HG02759 (cell line): Measurements from ENCODE around the gene PAPOLB.

Source experiments
- ATAC-seq: cut with Tn5 transposase; IDR thresholded peaks from one replicate; pipeline ENCODE4 v1.9.1; 2021; ENCODE audit warnings: mild to moderate bottlenecking, moderate library complexity; ENCODE audit not compliant: unreplicated experiment

Gene PAPOLB

GRCh38 chr7:4842319-4843064 lies 19.3 kb downstream of the PAPOLB start:
- no peak for ATAC-seq

GRCh38 chr7:4841836-4842235 lies 20.0 kb downstream of the PAPOLB start:
- no peak for ATAC-seq

DNA sequence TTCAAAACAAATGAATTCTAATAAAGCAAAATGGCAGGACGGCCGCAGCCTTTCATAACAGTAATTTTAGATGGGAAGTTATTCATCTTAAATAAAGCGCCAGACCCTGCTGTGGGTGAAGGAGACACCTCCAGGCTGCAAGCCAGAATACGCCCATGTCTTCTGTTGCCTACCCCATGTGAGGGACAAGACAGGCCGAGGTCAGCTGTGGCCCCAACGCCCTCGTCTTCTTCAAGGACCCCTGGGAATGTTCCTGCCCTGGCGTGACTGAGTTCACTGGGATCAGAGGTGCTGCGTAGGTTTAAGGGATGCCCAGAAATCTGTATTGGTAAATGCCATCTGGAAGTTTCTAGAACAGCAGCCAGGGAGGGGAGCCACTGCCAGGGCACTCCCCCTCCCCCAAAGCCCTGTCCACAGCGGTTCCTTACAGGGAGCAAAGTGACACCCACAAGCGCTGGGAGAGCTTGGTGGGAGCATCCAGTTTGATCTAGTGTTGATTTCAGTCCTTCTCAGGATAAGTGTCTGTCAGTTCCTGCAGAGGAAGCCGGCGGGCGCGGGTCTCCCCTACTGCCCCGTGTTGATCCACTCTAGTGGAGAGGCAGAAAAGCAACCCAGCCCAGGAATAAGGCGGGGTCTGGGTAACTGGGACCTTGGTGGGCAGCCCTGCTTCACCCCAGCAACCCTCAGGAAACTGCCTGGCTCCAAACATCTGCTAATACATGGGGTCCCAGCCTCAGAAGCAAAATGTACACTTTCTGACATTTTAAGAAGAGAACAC lies 20.6 kb downstream of the PAPOLB start:
- ATAC-seq = no peak

- no peak for ATAC-seq
Measured at GRCh38 chr7:4840079-4840501, 21.7 kb downstream of the PAPOLB start.

DNA sequence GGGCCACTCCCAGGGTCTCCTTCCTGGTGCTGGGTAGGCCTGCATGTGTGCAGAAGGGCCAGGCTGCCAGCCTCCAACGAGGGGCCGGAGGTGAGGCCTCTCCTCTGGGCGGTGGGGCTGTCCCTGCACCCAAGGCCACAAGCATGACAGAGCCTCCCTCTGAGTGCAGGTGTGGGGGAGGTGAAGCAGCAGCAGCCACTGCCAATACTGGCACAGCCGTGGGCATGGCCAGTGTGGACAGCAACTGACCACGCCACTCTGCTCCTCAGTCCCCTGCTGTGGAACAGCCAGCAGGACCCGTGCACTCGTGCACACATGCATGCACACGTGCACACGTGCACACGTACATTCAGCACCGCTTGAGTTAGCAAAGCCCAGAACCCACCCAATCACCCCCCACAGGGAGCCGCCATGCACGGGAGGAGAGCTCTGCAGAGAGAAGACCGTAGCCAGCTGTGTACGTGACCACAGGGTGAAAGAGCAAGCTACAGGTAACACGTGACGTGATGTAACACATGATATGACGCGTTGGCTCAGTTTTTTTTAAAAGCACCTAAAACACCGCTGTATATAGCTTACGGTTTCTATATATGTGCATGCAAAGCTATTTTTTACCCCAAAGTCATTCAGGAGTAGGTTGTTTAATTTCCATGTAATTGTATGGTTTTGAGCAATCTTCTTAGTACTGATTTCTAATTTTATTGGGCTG lies 23.1 kb downstream of the PAPOLB start:
- no peak for ATAC-seq

- ATAC-seq = no peak
Measured at GRCh38 chr7:4837803-4838625, 23.8 kb downstream of the PAPOLB start.

GRCh38 chr7:4837041-4837802 lies 24.6 kb downstream of the PAPOLB start:
- ATAC-seq = no peak

DNA sequence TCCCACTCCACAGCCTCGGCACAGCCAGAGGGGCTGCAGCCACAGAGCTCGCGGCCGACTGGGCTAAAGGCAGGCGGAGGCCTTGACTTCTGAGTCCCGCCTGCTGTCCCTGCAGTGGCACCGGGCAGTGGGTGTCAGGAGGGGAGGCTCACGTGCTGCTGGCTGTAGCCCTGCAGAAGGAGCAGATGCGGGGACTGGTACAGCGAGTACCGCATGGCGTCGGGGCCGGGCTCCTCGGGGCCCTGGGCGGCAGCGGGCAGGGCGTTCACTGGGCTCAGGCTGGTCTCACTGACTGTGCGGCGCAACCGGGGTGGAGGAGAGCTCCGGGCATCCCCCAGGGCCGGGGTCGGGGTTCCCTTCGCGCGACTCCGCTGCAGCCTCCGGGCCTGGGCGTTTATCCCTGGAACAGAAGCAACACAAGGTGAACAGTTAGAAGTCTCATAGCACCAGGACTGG lies 25.6 kb downstream of the PAPOLB start:
- no peak for ATAC-seq

DNA sequence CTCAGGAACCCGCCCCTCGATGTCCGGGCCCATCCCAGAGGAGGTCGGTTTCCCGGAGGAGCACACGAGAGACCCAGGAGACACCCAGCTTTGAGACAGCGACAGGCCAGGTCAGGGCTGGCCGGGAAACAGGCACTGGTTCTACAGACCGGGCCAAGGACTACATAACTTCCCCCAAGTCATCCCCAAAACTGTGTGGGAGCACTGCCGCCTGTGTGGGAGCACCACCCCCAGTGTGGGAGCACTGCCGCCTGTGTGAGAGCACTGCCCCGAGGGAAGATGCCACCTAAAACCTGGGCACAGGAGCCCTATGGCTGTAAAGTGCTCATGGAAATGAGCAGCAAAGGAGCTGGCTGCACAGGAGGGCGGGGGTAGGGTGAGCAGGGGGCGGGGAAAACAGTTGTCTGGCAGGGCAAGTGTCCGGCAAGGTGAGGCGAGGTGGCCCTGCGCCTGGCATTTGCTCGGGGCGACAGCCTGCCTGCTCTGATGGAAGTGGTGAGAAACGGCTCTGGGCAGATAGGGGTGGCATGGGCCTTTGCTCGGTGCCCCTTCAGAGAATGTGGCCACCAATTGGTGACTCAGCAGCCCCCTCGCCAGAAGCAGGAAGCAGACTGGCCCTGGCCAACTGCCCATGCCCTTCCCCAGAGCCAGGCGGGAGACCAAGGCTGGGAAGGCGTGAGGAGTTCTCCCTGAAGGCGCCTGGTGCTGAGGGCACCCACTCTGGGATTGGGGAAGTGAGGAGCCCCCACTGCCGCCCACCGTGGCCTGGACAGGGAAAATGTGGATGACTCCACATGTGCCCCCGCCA lies 26.2 kb downstream of the PAPOLB start:
- no peak for ATAC-seq

- no peak for ATAC-seq
Measured at GRCh38 chr7:4834601-4835397, 27.0 kb downstream of the PAPOLB start.

DNA sequence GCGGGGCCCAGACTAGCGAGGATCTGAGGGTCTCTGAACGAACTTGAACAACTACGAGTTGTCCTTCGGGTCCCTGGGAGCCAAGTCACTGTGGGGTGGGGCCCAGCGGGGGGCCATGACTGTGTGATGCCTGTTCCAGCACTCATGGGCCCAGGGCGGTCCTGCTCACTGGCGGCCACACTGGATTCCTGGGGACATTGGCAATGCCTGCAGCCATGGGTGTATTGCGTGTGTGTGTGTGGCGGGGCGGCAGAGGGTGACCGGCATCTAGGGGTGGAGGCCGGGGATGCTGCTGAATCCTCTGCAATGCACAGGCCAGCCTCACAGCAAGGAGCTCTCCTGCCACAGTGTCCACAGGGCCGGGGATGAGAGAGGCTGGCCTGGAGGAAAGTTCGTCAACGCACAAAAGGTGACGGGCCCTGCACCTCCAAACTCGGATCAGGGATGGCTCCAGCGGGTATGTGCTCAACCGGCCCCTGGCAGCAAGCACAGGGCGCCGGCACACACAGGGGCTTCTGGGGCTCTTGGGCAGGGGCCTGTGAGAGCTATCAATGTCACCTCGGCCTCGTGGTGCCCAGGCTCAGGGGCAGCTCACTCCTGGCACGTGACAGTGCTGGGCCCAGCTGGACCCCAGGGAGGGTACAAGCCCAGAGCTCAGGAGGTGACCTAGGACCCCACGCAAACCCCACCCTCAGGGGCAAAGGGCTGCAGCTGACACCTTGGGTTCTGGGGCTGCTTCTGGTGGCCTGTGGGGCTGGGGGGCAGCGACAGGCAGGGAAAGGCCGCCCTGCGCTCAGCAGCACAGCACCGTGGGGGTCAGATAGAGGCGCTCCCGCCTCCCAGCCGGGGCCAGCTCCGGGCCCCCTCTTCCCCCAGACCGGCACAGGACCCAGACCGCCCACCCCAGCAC lies 27.9 kb downstream of the PAPOLB start:
- no peak for ATAC-seq

GRCh38 chr7:4833176-4833575 lies 28.7 kb downstream of the PAPOLB start:
- ATAC-seq = no peak

DNA sequence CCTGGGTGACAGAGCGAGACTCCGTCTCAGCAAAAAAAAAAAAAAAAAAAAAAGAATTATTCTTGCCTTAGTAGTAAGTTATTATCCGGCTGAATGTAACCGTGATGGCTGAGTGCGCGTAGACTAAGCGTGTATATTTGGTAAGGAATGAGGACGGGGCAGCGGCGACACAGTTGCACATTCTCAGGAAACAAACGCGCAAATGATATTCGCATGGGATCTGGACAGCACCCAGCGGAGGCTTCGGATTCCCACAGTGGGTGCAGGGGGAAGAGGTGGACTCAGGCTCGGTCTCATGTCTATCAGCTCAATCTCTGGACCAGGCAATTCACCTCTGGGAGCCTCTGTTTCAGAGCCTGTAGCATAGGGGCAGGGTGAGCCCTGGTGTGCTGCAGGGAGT lies 29.1 kb downstream of the PAPOLB start:
- ATAC-seq = no peak

GRCh38 chr7:4831723-4832495 lies 29.9 kb downstream of the PAPOLB start:
- no peak for ATAC-seq

GRCh38 chr7:4830176-4830575 lies 31.7 kb downstream of the PAPOLB start:
- ATAC-seq = no peak

- no peak for ATAC-seq
Measured at GRCh38 chr7:4828720-4829383, 33.0 kb downstream of the PAPOLB start.
